ENCODE measurements around the gene KHDC1.
"Not testable (repeated sequence)": the region's sequence is repeated elsewhere in the genome, so short reads cannot be mapped to it uniquely, and the experiment has no call there.

- TF ChIP-seq EZH2 (IDR thresholded peaks at IDR 0.05; ENCODE audit: borderline replicate concordance); CTCF (IDR thresholded peaks at IDR 0.05; ENCODE audit: poor library complexity); EZH2phosphoT487 (IDR thresholded peaks at IDR 0.05; ENCODE audit: low read depth, severe bottlenecking, unreplicated experiment): not testable (repeated sequence)
These were observed 69.7 kb downstream of the KHDC1 start for GRCh38 chr6:73193302-73193701.
